ENCODE results near the gene CTRB1.
"Not testable (repeated sequence)": the region's sequence is repeated elsewhere in the genome, so short reads cannot be mapped to it uniquely, and the experiment has no call there.

The CTRB1 gene

DNA sequence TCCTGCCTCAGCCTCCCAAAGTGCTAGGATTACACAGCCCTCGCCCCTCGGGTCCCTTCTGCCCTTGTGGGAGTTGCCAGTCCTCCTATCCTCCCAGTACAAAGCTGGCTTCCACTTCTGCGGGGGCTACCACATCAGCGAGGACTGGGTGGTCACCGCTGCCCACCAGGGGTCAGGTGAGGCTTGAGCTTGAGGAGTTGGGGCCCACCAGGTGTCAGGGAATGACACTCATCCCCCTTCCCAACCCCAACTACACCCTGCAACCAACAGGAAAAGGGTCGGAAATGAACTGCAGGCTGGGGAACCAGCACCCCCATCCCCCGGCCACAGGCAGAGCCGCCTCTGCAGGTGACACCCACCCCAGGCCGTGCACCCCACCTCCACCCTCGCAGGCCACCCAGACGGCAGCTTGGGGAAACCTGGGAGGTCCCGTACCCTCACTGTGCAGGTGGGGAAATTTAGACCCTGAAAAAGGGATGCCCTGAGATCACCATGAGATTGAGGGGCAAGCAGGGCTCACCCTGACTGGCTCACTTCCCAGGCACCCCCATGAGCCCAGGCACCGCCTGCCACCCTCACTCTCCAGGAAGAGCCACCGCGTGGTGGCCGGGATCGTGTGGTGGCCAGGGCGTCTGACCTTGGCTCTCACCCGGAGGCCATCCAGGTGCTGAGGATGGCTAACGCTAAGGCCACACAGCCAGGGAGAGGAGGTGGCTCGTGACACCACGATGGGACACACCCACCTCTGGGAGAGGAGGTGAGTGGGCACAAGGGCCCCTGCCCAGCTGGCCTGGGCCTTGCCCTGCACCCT is 8.0 kb downstream of the CTRB1 start:
- no peak for DNase-seq

DNA sequence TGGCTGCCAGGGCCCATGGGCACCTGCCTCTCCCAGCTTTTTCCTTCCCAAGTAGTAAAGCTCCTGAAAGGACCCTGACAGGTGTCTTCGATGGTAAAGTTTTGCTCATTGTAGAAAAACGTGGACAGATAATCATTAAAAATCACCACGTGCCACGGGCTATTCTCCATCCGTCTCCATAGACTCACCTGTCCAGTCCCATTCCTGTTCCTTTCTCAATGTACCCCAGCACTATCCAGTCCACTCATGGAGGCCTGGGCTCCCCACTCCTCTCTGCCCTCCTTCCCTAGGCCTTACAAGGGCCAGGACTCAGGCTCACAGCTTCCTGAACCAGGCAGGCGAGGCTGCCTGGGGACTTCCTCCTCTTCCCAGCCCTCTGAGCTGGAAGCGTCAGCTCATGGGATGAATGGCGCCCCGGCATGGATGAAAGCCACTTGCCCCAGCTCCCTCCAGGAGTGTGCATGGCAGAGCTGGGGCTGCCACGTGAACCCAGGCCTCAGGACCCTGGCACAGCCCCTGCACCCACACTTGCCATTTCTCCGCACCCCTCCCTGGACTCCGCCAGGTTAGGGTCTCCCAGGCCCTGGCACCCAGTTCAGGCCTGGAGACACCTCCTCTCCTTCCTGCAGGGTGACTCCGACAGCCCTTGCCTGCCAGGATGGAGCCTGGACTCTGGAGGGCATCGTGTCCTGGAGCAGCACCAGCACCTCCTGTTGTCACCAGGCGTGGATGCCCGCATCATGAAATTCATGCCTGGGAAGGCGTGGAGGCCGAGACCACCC is 8.8 kb downstream of the CTRB1 start:
- DNase-seq = no peak

DNA sequence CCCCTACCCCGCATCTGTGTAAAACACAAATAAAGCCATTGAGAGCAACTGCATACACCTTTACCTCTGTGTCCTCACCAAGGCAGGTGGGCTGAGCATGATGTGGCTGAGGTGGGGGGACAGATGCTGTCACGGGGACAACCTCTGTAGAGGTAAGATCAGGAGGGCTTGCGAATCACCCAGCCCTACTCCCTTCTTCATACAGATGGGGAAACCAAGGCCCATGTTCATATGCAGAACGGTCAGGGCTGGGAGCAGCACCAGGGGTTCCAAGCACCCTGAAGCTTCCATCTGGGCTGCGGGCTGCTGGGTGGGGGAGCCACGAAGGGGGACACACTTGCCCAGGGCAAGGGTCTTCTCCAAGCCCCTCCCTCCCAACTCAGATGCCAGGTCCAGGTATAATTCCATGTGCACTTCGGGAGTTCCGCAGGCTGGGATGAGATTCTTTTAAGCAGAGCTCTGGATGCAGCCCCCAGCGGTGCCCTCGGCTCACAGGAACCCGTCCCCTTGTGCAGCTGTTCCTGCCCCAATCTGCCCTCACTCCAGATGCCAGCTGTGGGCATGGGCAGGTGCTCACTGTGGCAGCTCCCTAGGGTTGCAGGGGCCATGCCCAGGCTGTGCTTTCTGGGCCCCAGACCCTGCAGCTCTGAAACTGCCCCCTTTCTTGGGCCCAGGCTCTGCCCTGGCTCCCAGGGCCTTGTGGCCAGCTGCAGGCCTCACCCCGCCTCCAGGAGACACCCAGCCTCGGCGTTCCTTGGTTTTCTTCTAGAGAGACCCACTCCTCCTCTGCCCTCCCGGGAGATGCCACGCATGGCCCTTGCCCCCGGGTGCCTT is 9.6 kb downstream of the CTRB1 start:
- DNase-seq = no peak

DNA sequence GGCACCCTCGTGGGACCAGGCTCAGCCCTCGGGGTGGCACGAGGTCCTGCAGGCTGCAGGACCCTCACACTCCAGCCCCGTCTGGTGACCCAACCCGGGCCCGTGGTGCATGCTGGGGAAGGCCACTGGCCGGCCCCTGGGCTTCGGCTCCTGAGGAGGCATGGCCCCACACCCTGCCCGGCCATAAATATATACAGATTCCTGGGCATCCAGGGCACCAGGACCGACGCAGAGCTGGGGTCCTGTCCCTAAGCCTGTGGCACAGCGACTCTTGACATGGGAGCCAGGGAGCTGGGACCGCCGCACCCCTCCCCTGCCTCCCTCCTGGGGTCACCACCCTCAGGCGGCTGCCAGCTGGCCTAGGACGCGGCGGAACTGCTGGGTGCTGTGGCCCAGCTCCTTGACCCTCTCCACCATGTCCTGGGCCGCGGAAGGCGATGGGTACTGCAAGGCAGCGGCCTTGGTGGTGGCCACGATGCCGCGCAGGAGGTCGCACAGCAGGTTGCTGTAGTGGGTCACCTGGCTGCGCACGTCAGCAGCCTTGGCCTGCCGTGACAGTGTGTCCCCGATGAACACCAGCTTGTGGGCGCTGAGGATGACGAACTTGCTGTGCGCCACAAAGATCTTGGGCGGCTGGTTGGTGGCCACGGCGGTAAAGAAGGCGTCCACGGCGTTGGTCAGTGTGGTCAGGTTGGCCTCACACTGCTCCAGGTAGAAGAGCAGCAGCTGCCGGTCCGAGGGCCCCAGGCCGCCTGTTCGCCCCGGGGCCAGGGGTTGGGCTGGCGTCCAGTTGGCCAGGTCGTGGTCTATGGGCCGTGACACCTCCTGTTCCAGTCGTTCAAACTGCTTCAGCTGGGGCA is 10.6 kb downstream of the CTRB1 start:
- no peak for DNase-seq

DNA sequence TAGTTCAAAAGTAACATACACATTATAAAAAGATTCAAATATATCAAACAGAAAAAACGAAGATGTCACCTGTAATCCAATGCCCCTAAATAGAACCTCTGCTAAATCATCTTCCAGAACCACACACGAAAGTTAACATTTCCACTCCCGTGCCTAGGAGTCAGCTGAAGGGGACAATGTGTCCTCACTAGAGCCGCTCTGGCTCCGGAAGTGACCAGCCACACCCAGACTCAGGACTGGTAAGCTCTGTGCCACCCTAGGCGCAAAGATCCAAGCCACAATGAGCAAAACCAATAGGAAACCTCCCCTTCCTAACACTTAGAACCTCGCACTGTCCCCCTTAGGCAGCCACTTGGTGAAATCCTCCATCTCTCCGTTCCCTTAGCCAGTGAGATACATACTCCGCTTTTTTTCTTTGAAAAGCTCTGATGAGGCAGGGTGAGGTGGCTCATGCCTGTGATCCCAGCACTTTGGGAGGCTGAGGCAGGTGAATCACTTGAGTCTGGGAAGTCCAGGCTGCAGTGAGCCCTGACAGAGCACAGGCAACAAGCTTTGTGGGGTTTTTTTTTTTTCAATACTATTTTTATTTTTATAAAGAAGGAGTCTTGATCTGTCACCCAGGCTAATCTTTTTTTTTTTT is 11.8 kb downstream of the CTRB1 start:
- no peak for DNase-seq

DNA sequence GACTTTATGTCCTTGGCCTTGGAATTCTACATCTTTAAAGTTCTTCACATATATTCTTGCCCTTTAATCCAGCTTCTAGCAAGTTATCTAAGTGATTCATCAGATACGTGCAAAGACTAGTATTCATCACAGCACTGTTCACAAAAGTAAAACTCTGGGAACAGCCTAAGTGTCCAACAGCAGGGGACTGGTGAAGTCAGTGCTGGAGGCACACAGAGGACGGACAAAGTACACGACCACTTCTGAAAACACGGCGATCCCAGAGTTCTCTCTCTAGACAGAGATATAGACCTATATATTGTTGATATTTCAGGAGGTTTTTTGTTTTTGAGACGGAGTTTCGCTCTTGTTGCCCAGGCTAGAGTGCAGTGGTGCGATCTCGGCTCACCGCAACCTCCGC is 12.8 kb downstream of the CTRB1 start:
- DNase-seq = no peak

DNA sequence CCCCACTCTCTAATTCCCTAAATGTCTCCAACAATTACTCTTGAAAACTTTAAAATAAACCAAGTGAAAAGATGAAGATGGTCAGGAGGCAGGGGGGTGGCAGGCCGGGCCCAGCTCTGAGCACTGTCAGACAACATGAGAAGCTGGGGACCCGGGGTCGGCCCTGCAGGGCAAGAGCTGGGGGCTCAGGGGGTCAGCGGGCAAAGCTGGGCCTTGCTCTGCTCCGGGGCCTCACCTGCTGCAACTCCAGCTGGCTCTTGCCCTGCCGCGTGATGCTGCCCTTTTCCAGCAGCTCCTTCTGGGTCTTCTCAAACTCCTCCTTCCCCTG is 14.8 kb downstream of the CTRB1 start:
- DNase-seq = no peak

DNA sequence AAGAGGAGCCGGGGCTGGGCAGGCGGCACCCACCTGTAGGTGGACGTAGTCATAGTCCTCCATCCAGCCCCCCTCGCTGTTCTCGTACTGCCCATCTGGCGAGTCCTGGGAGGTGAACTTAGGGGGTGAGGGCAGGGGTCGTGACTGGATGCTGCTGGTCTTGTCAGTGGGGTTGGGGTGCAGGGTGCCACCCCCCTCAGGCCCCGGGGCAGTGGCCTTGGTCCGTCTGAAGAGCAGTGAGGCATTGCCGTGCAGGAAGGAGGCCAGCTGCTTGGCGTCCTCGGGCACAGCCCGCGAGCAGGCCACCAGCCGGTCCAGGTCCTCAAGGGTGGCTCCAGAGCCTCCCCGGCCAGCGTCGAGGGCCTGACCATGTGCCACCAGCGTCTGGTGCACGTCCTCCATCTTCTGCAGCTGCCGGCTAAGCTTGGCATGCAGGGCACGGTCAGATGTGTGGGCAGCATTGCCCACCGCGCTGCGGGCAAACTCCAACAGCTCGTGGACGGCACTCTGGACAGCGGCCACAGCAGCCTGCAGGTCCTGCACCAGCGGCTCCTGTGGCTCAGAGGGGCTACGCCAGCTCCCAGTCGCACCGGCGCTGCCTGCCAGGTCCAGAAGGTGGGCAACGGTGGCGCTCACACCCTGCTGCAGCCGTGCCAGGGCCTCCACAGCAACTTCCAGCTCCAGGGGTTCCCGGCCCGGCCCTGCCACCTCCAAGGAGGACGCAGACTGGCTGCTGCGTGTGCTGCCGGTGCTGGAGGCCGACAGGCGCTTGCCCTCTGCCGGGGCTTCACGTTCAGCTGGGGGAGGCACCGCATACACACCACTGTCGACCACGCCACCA is 16.3 kb downstream of the CTRB1 start:
- no peak for DNase-seq

DNA sequence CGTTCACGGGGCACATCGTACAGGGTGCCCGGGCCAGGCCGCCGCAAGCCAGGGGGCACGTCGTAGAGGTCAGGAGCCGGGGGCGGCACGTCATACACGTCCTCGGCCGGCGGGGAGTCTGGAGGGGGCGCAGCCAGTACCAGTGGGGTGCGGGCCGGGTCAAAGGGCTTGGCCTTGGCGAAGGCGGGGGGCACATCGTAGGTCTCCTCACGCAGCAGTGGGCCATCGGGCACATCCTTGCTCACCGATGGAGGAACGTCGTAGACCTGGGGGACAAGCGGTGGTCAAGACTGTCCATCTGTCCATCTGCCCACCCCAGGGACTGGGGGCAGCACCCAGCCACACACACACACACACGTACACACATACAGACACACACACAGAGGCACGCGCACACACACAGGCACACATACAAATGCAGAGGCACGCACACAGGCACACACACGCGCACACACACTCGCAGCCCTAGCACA is 17.0 kb downstream of the CTRB1 start:
- no peak for DNase-seq

DNA sequence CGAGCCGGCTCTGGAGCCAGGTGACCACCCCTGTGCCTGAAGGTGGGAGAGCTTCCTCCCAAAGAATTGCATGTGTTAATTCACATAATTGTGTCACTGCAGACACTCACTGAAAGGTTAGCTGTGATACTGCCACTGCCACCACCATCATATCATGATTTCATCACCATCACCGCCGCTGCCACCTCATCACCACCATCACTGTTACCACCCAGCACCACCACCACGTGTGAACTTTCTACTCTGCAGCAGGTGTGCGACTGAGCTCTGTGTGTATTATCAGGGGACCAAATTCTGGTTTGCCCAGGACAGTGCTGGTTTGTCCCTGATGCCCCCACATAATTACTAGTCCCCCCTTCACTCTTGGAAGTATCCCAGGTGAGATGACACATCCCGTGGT is 17.4 kb downstream of the CTRB1 start:
- DNase-seq = no peak

DNA sequence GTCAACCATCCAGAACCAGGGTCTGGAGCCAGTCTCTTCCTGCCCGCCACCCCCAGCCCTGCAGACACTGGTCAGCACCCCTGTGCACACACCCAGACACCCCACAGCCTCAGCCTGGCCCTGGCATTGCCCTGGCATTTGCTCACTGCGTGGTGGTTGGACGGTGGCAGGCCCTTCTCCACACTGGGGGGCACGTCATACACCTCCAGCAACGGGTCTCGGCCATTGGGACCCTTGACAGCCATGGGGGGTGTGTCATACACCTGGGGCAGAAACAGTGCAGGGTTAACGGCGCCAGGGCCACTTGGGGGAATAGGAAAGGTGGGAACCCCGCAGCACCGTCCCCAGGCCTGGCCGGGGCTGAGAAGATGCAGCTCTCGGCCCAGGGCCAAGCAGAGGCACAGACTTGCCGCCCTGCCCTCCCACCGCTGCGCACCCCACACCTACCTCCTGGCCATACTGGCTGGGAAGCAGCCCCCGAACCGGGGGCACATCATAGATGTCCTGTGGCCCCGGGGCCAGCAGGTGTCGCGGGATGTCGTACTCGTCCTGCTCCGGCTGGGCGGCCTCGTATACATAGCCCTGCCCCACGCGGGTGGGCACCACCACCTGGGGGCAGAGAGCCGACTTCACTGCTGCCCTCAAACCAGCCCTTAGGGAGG is 18.1 kb downstream of the CTRB1 start:
- no peak for DNase-seq

DNA sequence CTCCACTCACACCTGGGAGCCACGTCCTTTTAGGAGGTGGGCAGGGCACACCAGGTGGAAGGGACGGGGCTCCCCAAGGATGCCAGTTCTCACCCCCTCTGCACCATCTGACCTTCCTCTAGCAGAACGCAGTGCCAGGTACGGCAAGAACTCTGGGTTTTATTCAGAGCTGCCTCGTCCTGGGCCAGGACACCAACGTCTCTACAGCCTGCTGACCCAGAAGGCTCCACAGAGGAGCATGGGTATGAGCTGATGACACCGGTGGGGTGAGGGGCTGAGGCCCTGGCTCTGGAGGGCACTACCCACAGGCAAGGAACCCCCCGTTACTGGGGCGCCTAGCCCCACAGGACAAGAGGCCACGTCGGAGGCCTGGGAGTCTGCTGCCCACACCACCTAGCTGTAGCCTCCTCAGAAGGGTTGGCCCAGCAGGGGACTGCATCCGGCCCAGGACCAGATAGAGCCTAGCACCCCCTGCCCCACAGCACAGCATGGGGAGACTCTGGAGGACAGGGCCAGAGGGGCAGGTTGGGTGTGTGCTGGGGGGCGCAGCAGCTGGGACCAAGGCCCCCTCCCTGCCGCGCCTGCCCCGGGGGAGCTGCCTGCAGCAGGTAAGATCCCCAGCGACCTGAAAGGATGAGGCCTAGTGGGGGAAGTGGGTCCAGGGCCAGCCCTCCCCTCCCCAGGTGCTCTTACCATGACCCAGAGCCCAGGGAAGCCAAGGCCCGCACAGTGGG is 18.8 kb downstream of the CTRB1 start:
- no peak for DNase-seq

DNA sequence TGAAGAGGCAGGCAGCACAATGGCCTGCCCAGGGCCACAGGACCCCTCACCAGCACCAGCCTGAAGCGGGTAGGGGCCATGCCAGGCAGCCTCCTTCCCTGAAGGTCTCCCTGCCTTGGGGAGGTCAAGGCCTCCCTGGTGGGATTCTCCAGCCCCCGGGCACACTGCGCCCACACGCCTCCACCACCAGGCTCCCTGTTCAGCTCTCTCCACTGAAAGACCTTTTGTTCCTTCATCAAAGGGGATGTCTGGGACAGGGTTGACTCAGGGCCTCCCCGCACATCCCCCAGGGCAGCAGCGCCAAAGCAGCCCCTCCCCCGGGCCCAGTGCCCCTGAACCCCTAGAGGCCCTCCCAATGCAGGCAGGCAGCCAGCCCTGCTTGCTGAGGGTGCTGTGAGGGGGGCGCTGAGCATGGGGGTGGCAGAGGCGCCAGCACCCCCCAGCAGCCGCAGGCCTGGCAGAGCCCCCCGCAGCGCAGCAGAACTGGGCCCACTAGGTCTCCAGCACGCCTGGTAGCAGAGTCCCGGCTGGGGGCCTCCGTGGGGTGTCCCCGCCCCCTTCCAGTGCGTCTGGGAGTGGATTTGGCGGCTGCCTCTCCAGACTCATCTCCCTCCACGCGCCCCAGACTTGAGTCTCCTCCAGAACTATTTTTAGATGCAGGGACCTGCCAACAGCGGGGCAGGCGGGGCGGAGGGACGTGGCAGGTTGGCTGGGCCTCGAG is 19.5 kb downstream of the CTRB1 start:
- no peak for DNase-seq

DNA sequence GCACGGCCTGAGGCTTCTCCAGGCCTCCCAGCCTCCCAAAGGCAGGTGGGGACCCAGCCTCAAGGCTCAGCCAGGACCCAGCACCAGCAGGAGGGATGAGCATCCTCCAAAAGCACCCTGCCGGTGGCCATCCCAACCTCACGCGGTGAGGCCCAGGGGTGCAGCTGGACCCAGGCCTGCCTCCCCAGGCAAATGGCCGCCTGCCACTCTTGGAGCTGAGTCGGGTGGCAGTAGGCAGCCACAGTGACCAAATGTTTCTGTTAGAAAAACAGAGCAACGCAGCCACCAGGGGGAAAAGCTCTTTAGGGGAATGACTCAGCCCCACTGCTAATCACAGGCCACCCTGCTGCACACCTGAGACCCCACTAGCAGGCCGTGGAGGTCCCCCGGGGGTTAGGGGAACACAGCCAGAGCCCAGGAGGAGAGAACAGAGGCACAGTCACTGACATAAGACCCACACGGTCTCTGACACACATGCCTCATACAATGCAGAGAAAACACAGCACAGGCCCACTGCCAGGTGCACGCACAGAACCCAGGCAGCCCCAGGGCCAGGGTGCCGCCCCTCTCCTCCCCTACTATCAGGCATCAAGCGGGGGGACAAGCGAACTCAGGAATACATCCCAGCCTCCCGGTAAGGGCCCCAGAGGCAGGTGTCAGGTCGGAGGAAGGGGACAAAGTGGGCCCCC is 20.2 kb downstream of the CTRB1 start:
- DNase-seq = no peak

DNA sequence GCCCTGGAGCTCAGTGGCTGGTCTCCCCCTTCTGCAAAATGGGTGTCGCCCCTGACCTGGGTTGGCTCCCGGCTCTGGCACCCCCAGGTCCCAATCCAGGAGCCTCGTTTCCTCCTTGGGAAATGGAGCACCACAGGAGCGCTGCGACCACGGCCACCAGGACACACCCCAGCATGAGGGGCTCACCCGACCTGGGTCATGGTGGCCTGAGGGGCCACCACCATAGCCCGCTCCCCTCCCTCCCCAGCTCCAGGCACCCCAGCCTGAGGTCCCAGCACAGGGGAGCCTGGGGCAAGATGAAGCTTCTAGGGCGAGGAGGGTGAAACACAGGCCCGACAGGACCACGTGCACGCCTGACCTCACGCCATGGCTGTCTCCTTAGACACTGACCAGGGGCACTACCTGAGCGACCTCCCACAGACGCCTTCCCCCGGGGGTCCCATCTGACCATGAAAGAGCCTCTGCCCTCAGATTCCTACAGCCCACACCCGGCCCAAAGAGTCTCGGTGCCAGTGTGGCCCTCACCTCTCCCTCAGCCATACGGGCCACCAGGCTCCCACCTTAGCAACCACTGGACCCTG is 20.8 kb downstream of the CTRB1 start:
- no peak for DNase-seq

DNA sequence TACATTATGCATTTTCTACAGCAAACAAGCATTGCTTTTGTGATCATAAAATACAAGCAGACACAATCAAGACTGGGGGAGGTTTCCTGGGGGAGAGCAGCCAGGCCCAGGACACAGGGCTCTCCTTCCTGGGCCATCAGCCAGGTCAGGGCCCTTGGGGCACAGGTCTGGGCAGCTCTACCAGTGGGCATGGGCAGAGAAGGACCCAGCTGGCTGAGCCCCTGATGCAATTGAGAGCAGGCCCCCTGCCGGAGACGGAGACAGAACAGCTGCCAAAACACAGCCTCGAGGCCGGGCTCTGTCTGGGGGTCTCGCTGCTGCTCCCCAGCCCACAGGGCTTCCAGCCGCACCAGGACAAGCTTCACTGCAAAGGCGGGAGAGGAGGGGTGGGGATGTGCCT is 21.8 kb downstream of the CTRB1 start:
- not testable (repeated sequence) for DNase-seq

DNA sequence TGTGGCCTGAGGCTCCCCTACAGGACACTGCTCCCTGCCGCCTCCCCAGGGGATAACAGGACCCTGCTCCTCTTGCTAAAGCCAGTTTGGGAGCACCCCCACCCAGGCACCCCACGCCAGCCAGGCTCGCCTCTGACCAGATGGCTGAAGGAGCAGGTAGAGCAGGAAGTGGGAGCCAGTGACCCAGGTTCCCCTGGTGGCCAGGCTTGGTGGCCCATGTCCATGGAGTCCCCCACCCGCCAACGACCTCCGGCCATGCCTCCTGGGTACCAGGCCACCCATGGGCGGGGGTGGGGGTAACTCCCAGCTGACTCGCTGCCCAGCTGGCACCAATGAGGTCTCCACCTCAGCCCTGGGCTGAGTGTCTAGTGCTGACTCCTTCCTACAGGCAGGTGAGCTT is 22.6 kb downstream of the CTRB1 start:
- no peak for DNase-seq

DNA sequence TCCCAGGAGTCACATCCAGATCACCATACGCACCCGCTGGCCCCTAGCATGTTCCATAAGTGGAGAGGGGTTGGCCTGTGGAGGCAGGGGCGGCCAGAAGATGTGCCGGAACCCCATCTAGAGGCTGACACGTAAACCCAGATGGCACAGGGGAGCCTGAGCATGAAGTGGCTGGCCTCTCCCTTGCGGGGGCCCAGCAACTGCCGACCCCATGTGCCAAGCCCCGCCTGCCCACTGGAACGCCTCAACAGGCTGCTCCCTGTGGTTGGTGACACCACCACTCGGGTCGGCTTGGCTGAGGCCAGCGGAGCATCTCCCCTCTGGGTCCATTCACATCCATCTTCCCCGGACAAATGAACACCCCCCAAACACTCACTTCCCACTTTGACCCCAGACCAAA is 23.2 kb downstream of the CTRB1 start:
- no peak for DNase-seq
